ENCODE results near the gene FNDC5. TPM values are rescaled to one million over a fixed set of nuclear protein-coding genes. Genes with fewer than 3 reads are reported as not detected.

FNDC5 gene
- total RNA-seq, 1 donor from 2014 or later: 2.0 TPM

DNA sequence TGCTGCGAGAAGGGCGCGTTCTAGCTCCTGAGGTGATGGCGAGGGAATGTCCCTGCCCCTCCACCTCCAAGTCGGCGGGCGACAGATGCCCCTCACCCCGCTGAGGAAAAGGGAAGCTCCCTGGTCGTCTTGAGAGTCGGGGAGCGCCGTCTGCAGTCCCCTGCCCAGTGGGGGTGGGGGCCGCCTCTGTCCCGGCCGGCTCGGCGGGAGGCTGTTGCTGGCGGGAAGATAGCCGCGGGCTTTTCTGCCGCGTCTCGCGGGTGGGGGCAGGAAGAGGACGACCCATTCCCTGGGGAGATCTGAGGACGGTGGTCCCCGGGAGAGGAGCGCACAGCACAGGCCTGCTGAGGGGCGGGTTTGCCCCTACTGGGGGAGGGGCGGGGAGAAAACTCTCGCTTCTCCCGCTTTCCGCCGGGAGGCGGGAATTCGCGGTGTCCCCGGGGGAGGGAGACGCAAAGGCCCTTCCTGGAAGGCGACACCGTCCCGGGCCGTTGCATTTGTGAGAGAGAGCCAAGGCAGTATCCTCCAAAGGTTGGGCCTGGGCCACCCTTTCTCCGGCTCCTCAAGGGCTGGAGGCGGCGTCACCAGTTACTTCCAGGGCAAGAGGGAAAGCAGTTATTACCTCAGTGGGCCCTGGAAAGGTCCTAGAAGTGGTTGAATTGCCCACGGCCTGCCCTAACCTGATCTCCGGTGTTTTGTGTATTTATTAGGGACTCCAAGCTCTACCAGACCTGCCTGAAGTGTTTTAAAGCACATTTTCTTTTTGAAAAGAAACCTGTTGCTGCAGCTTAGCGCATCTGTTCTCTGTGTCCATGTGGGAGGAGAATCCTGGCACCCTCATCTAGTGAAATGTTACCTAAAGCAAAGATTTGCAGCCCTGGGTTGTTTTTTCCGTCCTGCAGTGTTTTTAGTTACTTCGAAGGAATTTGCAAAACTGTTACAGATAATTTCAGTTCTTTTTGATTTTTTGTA, 52.6 kb downstream of the FNDC5 start:
- Mint-ChIP-seq H3K36me3 (ENCODE audit: unreplicated experiment) (peaks cover 15% of the 10 kb centered on the region), H3K9me3 (ENCODE audit: unreplicated experiment) (no peaks in the 10 kb centered on the region), H3K27me3 (ENCODE audit: unreplicated experiment) (no peaks in the 10 kb centered on the region), H3K4me1 (ENCODE audit: unreplicated experiment) (peaks cover 39% of the 10 kb centered on the region), H3K27ac (ENCODE audit: unreplicated experiment) (peak overlapping the region; percentile 98), H3K4me3 (ENCODE audit: unreplicated experiment) (peak overlapping the region; percentile 99)
- TF ChIP-seq, protein P1, sequence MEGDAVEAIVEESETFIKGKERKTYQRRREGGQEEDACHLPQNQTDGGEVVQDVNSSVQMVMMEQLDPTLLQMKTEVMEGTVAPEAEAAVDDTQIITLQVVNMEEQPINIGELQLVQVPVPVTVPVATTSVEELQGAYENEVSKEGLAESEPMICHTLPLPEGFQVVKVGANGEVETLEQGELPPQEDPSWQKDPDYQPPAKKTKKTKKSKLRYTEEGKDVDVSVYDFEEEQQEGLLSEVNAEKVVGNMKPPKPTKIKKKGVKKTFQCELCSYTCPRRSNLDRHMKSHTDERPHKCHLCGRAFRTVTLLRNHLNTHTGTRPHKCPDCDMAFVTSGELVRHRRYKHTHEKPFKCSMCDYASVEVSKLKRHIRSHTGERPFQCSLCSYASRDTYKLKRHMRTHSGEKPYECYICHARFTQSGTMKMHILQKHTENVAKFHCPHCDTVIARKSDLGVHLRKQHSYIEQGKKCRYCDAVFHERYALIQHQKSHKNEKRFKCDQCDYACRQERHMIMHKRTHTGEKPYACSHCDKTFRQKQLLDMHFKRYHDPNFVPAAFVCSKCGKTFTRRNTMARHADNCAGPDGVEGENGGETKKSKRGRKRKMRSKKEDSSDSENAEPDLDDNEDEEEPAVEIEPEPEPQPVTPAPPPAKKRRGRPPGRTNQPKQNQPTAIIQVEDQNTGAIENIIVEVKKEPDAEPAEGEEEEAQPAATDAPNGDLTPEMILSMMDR (IDR thresholded peaks at IDR 0.05): no peak
- DNase-seq (ENCODE audit: extremely low spot score, unreplicated experiment): peak; percentile 88

DNA sequence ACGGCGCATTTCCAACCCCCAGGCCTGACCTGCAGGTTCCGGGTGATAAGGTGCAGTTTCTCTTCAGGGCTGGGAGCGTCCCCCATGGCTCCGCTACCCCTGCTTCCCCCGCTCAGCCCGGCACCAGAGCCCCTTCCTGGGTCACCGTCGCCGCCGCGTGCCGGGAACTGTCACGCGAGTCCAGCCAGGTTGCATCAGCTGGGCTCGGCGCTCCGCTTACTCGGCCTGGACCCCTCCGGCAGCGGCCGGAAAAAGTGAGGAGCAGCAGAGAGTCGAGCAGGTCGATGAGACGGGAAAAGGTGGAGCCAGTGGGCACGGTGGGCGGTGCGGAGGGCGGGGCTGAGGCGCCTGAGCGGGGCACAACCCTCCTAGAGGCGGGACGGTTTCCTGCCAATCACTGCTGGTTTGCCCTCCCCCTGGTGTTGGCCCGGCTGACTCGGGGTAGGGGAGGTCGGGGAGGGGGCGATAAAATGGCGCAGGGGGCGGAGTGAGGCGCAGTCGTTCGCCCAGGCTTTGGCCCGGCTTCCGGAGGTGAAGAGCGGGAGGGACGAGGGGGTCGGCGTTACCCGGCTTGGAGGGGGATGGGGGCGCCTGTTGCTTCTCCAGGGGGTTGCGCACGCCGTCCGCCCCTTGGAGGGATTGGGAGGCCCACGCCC, 53.4 kb downstream of the FNDC5 start, which contains the start of the genes S100PBP and YARS1:
S100PBP (plus strand) TSS at position 495 of the 656 bp plus-strand sequence. CDS start 8,447 bp downstream, outside the sequence.
YARS1 (minus strand) TSS at position 200 of the 656 bp plus-strand sequence; CDS start at position 86, 114 bp downstream.
- TF ChIP-seq, protein P1 (IDR thresholded peaks at IDR 0.05): no peak
- Mint-ChIP-seq H3K4me3 (ENCODE audit: unreplicated experiment) (peak within 1 kb of the TSS; percentile 99), H3K4me1 (ENCODE audit: unreplicated experiment) (peaks cover 45% of the 10 kb centered on the region)

DNA sequence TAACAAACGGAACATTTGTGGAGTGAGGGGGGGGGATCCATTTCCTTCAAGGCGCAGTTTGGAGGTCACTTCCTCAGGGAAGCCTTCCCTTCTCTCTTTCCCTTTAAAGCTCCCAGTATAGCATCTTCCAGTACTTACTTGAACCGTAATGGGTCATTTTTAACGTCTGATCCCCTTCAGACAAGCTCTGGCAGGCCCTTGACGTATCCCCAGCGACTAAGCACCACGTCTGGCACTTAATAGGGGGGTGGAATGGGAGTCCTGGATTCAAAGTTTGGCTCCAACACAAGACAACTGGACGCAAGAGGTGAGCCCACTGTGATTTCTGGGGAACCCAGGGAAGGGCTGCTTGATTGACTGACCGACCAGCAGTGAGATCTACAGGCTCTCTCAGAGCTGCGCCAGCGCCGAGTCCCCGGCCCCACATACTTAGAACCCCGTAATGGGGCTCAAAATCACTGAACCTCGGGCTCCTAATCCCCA, 54.0 kb downstream of the FNDC5 start:
- H3K27ac Mint-ChIP-seq (ENCODE audit: unreplicated experiment): peak overlapping the region; percentile 98
- DNase-seq (ENCODE audit: extremely low spot score, unreplicated experiment): peak; percentile 85
- TF ChIP-seq, protein P1 (IDR thresholded peaks at IDR 0.05): no peak
- peaks cover 51% of the 10 kb centered on the region for H3K4me1 Mint-ChIP-seq (ENCODE audit: unreplicated experiment)
- H3K9me3 Mint-ChIP-seq (ENCODE audit: unreplicated experiment): no peaks in the 10 kb centered on the region
- peaks cover 18% of the 10 kb centered on the region for H3K36me3 Mint-ChIP-seq (ENCODE audit: unreplicated experiment)
- peak overlapping the region; percentile 99 for H3K4me3 Mint-ChIP-seq (ENCODE audit: unreplicated experiment)
- no peaks in the 10 kb centered on the region for H3K27me3 Mint-ChIP-seq (ENCODE audit: unreplicated experiment)

More for the DNA sequence above, 53.4 kb downstream of the FNDC5 start, which contains the start of the genes S100PBP and YARS1:
- Mint-ChIP-seq H3K27me3 (ENCODE audit: unreplicated experiment) (no peaks in the 10 kb centered on the region), H3K27ac (ENCODE audit: unreplicated experiment) (peak within 1 kb of the TSS; percentile 98), H3K9me3 (ENCODE audit: unreplicated experiment) (no peaks in the 10 kb centered on the region), H3K36me3 (ENCODE audit: unreplicated experiment) (peaks cover 18% of the 10 kb centered on the region)
- DNase-seq (ENCODE audit: extremely low spot score, unreplicated experiment): peak; percentile 100

DNA sequence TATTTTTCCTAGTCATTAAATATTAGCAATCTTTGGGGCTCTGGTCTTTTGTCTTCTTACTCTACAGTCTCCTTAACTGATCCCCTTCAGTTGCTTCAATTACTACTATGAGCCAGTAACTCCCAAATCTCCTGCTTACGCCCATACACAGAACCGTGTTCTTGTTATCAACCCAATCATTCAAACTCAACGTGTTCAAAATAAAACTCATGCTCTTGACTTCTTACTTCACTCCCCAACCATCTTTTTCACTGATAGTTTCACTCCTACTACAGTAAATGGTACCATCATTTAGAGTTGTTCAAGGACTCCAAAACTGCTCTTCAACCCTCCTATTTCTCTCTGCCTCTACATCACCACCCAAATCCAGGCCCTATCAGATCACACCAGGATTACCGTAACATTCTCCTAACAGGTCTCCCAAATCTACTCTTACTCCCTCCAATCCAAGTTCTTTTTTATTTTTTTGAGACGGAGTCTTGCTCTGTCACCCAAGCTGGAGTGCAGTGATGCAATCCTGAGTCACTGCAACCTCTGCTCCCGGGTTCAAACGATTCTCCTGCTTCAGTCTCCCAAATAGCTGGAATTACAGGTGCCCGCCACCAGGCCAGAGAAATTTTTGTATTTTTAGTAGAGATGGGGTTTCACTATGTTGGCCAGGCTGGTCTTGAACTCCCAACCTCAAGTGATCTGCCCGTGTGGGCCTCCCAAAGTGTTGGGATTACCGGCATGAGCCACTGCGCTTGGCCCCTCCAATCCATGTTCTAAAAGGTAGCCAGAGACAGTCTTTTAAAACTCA, 56.6 kb downstream of the FNDC5 start:
- no peak for DNase-seq (ENCODE audit: extremely low spot score, unreplicated experiment)
- H3K27ac Mint-ChIP-seq (ENCODE audit: unreplicated experiment): peak overlapping the region; percentile 98
- H3K27me3 Mint-ChIP-seq (ENCODE audit: unreplicated experiment): no peaks in the 10 kb centered on the region
- H3K36me3 Mint-ChIP-seq (ENCODE audit: unreplicated experiment): peaks cover 30% of the 10 kb centered on the region
- no peaks in the 10 kb centered on the region for H3K9me3 Mint-ChIP-seq (ENCODE audit: unreplicated experiment)
- H3K4me3 Mint-ChIP-seq (ENCODE audit: unreplicated experiment): peak overlapping the region; percentile 99
- TF ChIP-seq, protein P1 (IDR thresholded peaks at IDR 0.05): no peak
- H3K4me1 Mint-ChIP-seq (ENCODE audit: unreplicated experiment): peaks cover 72% of the 10 kb centered on the region

Other genes starting within 250 kb of the FNDC5 start
- 33.2 and 37.0 TPM in 2 replicates for gene ZBTB8OS, start 220.4 kb downstream of the FNDC5 start, total RNA-seq
- 244 and 254 TPM in 2 replicates for gene RBBP4, start 219.7 kb downstream of the FNDC5 start, total RNA-seq
- gene SYNC, start 168.1 kb downstream of the FNDC5 start, total RNA-seq: 23.0 and 24.6 TPM in 2 replicates
- 177 and 191 TPM in 2 replicates for gene YARS1, start 53.6 kb downstream of the FNDC5 start, total RNA-seq
- 49.8 and 54.4 TPM in 2 replicates for gene S100PBP, start 53.3 kb downstream of the FNDC5 start, total RNA-seq
- not detected in 2 replicates for gene HPCA, start 15.6 kb upstream of the FNDC5 start, total RNA-seq
- gene TMEM54, start 30.5 kb upstream of the FNDC5 start, total RNA-seq: 7.3 and 9.8 TPM in 2 replicates
- gene RNF19B, start 93.9 kb upstream of the FNDC5 start, total RNA-seq: 12.6 and 15.3 TPM in 2 replicates
- gene AK2, start 166.0 kb upstream of the FNDC5 start, total RNA-seq: 93.0 and 94.6 TPM in 2 replicates
- 8.0 and 10.4 TPM in 2 replicates for gene AZIN2, start 210.2 kb upstream of the FNDC5 start, total RNA-seq

All from osteocyte (in vitro differentiated cells).